Right lobe of liver (tissue), 4 donors: ENCODE results near the gene ATXN3.

ENCODE experiments used
- CTCF ChIP-seq, 4 donors: fragments of 200-600 bp in 3 of 4; fragments of 450-650 bp in 1 of 4; IDR thresholded peaks; one replicate each; pipeline versions ENCODE4 v1.5.1 to v1.8.0; 2016 to 2022; ENCODE audit warnings: antibody characterized with exemption in 4 of 4, mild to moderate bottlenecking in 2 of 4
- POLR2A ChIP-seq: fragments of 450-650 bp; IDR thresholded peaks from one replicate; pipeline ENCODE4 v1.6.1; 2017; ENCODE audit warnings: antibody characterized with exemption, mild to moderate bottlenecking
- donor health status: DM: no; HTN: no; CAD: no.
- donor health status: DM: no; HTN: no; CAD: no.
- donor health status: DM: no; HTN: yes; CAD: no.

GRCh38 chr14:92041203-92041602 is 65.2 kb downstream of the ATXN3 start:
- TF ChIP-seq CTCF (IDR thresholded peaks at IDR 0.05) (no peak), POLR2A (no peak)
